SKM-1 treated with dmso at 0.1 percent for 144 hours (cell line): ENCODE results near the gene ZNF628.

Source experiments
- DNase-seq: peaks from one replicate; lab custom pipeline; 2025; ENCODE audit not compliant: unreplicated experiment; lab: John Stamatoyannopoulos, UW

ZNF628 gene

DNA sequence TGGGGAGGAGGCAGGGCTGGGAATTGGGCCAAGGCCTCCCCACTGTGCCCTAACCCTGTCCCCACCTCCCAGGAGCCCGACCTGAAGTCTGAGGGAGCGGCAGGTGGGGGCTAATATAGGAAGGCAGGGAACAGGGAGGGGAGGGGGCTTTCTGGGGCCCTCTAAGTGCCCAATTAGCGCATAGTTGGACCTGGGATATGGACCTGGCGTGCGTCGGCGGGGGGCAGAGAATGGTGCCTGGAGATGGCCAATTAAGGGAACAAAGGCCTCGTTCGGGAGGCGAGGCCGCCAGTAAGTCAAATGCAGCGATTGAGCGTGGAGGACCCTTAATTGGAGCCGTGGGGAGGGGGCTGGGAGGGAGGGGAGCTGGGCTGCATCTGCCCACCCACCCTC lies 11.8 kb upstream of the ZNF628 start, which contains the start of gene C19orf85:
Gene C19orf85 (minus strand): TSS at position 90 of the 393 bp plus-strand sequence. CDS start 197 bp downstream, outside the sequence.
- DNase-seq = no peak

DNA sequence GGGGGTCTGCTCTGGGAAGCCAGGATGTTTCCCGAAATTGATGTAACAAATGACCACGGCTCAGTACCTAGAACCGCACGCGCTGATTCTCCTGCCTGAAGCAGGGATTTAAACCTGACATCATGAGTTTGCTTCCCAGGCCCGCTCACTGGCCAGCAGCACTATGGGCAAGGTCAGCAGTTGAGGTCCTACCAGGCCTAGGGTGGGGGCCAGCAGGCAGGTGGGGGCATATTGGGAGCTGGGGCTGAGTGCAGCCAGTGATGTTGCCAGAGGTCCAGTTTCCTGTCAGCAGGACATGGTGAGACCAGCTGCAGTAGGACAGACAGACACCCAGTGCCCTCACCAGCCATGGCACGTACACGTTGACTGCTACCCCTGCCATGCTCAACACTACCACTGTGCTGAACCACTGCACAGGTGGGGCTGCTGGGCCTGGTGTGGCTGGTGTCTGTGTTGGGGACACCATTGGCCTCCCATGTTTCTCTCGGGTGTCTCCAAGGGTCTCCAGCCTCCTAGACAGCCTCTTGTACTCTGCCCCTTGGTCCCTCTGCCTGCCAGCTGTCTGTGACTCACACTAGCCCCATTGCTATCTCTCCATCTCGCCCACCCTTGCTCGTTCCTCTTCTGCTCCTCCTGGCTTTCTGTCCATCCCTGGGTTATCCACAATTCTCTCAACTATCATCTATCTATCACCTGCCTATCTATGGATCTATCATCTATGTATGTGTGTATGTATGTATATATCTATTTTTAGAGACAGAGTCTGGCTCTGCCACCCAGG lies 10.8 kb upstream of the ZNF628 start:
- no peak for DNase-seq

DNA sequence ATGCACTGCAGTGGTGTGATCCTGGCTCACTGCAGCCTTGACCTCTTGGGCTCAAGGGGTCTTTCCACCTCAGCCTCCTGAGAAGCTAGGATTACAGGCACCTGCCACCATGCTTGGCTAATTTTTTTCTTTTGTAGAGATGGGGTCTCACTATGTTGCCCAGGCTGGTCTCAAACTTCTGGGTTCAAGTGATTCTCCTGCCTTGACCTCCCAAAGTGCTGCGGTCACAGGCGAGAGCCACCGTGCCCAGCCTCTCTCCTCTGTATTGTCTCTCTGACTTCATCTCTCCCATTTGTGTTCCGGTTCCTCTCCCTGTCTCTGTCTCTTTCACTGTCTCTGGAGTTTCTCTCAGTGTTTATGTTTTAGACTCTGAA lies 10.2 kb upstream of the ZNF628 start:
- no peak for DNase-seq

DNA sequence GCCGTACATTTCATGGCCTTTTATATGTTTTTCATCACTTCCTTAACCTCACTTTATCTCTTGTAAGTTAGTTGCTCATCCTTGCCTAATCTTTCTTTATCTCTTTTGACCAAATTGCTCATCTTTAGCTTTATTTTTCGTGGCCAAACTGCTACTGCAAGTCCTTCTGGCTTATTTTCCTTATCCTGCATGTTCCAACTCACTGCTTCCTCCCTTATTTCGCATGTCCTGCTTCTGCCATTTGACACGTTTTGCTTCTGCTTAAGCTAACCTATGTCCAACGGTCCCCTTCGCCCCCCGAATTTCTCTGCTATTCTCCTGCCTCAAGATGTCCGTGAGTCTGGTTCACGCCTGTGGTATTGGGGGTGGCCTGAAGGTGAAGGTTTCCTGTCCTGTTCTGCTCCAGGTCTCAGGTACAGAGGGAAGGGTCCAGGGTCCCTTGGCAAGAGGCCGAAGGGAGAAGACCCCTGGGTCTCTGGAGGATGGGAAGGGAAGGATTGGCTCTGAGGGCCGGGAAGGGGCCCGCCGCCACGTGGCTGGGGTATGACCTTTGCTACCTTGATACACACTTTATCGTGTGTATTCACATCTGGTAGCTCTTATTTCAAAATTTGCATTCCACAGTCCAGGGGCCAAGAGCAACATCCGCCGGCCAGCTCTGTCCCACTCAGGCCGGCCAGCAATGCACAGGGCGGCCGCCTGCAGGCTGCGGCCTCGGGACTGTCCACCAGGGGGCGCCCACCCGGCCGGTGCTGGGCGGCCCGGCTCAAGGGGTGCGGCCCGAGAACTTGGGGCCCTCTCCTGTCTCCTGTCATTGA lies 9.0 kb upstream of the ZNF628 start:
- no peak for DNase-seq

DNA sequence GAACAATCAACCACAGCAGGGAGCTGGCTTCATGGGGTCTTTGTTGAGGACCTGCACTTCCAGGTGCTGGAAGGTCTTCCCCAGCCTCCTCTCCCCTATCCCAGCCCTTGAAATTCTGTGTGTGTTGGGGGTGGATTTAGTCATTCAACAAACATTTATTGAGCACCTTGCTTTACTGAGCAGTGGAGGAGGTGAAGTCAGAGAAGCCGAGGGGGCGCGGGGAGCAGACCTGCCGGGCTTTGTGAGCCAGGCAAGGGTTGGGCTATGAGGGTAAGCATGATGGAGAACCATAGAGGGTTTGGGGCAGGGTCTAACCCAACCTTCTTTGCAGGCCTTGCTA lies 8.4 kb upstream of the ZNF628 start:
- DNase-seq = no peak

DNA sequence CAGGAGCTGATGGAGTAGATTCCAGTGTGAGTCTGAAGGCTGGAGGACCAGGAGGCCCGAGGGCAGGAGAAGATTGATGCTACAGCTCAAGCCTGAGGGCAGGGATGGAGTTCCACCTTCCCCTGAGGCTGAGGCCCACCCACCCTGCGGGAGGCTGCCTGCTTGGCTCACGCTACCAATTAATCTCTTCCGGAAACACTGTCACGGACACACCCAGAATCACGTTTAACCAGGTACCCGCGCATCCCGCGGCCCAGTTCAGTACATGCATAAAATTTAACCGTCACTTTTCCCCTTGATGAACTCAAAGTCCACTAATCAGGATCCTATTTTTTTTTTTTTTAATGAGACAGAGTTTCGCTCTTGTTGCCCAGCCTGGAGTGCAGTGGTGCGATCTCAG lies 5.2 kb upstream of the ZNF628 start:
- DNase-seq = no peak

DNA sequence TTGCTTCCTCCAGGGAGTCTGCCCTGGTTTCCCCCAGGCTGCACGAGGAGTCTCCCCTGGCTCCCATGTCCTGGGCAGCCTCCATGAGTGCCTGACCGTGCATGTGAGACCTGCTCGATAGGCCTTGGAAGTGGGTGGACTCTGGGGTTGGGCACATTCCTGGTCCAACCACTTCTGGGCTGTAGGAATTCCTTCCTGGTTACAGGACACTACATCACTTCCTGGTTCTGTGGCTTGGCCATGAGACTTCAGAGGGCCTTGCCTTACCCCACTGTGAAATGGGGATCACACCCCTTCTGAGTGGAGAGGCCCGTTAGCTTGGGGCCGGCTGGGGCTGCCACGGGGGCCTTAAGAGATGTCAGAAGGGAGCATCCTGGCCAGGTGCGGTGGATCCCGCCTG lies 4.0 kb upstream of the ZNF628 start:
- DNase-seq = no peak

DNA sequence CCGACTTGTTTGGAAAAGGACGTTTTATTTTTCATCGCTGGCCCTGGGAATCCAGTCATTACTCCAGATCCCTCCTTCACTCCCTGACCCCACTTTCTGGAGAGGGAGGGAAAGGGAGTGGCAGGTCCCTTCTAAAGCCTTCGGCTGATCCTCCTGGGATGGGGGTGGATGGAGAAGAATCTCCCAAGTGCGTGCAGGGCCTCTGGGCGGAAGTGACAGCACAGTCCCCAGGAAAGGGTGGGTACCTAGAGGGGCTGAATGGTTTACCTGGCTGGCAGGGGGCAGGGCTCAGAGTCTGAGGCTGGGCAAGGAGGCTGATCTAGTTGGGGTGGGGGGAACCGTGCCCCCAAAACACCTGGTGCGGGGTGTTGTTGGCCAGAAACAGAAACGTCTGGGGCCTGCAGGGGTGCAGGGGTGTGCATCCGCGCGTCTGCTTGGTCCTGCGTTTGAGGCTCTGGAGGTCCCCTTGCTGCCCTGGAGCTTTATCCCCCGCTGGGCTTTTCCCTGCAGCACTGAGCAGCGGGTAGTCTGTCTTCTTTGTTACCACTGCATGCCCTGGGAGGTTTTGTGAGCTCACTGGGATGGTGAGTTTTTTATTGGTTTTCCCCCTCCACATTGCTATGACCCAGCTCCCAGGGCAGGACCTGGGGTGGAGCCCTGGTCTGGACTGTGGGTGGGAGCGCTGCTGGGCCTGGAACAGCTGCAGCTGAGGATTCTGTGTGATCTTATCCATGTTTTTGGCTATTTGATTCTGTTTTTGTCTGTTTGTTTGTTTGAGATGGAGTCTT lies 3.0 kb upstream of the ZNF628 start:
- no peak for DNase-seq

DNA sequence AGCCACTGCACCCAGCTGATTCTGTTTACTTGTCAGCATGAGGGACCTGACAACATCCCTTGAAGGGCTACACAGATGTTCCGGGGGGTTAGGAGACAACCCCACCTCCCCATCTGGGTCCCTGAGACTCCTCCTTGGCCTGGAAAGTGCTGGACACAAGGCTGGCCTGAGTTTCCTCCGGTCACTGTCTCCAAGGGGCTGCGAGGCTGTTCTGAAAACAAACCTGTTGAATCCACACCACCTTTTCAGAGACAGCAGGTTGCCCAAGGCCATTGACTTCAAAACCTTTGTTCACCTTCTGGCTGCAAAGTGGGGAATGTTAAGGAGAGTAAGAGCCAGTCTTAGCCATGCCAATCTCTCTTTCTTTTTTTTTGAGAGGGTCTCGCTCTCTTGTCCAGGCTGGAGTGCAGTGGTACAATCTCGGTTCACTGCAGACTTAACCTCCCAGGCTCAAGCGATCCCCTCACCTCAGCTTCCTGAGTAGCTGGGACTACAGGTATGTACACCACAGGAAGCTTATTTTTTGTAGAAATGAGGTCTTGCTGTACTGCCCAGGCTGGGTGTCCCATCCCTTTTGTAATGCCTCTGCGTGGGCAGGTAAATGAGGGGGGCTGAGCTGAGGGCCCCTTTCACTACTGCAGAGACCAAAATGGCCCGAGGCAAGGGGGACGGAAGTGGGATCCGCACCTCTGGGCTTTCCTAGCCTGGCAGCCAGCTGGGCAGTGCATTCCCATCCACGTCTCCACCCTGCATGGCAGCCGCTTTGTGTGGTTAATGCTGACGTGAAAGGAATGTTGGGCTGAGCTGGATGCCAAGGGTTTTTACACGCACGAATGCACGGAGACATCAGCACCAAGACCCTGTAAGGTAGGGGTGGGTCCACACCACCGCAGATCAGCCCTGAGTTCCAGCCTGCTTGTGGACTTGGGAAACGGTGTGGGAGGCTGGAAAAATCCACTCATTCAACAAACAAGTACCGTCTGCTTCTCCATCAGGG lies 1.9 kb upstream of the ZNF628 start:
- DNase-seq = no peak

DNA sequence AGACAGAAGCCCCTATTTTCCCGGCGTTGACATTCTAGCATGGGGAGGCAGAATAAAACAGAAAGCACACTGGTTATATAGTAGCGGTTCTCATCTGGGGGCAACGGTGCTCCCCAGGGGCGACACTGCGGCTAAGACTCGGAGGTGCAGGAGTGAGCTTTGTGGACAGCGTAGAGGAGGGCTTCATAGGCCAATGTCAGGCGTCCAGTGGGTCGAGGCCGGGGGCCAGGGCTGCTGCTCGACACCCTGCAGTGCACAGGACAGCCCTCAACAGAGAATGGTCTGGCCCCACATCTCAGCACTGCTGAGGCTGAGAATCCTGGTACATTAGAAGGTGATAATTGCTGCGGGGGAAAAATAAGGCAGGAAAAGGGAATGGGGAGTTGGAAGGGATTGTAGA lies 1.5 kb downstream of the ZNF628 start:
- DNase-seq = no peak

DNA sequence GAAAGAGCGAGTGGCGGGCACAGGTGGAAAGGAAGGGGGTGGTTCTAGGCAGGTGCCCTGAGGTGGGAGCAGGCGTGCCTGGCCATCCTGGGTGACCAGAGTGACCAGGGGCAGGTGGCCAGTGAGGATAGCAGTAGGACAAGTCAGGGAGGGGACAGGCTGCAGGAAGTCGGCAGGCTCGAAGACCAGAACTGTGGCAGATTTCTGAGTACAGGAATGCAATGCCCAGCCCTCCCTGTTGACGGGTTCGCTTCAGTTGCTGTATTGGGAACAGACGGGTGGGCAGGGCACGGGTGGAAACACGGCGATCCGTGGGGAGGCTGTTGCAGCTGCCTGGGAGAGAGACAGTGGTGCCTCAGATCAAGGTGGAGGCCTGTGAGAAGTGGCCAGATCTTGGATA lies 1.9 kb downstream of the ZNF628 start:
- no peak for DNase-seq

DNA sequence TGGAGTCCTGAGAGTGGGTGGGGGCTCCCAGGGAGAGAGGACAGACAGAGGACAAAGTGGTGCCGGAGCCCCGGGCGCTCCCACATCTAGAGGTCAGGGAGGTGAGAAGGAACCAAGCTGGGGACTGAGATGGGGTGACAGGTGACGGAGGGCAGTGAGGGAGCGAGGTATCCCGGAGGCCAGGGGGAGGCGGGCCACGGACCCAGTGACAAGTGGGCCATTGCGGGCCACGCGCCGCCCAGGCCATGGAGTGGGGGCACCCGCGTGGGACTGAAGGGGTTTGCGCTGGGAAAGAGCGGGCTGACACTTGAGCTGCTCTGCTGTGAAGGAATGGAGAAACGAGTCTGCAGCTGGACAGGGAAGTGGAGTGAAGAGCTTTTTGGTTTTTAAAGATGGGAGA lies 2.6 kb downstream of the ZNF628 start:
- DNase-seq = no peak

DNA sequence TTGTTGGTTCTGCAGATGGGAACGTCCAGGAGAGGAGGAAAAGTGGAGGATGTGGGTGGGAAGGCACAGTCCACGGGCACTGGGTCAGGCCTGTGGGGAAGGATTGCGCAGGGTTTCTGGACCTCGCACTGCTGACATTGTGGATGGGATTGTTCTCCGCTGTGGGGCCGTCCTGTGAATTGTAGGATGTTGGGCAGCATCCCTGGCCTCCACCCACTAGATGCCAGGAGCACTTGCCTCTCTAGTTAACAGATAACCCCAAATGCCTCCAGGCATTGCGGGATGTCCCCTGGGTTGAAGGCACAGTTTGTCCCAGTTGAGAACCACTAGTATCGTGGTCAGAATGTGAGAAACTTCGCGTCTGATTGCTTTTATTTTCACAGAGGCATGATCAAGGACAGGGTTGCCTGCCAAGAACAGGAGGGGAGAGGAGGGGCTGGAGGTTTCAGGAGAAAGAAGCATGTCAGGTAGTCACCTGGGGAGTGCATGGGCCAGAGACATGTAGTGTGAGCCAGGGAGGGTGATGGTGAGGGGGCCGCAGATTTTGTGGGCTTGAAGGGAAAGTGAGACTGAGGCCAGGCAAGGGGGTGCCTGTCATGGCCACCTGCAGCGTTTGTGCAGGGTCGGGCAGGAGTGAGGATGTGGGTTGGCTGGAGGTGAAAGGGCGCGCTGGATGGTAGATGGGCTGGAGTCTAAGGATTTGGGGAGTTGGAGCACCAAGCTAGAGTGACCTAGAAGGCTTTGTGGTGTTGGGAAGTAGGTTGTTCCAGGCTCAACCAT lies 3.2 kb downstream of the ZNF628 start:
- no peak for DNase-seq

DNA sequence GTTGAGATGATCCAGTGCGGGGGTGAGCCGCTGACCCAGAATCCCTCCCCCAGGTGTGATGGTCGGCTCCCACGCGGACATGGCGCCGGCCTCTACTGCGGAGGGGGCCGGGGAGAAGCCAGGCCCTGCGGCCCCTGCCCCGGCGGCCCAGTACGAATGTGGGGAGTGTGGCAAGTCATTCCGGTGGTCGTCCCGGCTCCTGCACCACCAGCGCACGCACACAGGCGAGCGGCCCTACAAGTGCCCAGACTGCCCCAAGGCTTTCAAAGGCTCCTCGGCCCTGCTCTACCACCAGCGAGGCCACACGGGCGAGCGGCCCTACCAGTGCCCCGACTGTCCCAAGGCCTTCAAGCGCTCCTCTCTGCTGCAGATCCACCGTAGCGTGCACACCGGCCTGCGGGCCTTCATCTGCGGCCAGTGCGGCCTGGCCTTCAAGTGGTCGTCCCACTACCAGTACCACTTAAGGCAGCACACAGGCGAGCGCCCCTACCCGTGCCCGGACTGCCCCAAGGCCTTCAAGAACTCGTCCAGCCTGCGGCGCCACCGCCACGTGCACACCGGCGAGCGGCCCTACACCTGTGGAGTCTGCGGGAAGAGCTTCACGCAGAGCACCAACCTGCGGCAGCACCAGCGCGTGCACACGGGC lies 4.9 kb downstream of the ZNF628 start:
- no peak for DNase-seq

DNA sequence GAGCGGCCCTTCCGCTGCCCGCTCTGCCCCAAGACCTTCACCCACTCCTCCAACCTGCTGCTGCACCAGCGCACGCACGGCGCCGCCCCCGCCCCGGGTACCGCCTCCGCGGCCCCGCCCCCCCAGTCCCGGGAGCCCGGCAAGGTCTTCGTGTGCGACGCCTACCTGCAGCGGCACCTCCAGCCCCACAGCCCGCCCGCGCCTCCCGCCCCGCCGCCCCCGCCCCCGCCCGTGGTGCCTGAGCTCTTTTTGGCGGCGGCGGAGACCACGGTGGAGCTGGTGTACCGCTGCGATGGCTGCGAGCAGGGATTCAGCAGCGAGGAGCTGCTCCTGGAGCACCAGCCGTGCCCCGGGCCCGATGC lies 5.4 kb downstream of the ZNF628 start:
- DNase-seq = no peak

DNA sequence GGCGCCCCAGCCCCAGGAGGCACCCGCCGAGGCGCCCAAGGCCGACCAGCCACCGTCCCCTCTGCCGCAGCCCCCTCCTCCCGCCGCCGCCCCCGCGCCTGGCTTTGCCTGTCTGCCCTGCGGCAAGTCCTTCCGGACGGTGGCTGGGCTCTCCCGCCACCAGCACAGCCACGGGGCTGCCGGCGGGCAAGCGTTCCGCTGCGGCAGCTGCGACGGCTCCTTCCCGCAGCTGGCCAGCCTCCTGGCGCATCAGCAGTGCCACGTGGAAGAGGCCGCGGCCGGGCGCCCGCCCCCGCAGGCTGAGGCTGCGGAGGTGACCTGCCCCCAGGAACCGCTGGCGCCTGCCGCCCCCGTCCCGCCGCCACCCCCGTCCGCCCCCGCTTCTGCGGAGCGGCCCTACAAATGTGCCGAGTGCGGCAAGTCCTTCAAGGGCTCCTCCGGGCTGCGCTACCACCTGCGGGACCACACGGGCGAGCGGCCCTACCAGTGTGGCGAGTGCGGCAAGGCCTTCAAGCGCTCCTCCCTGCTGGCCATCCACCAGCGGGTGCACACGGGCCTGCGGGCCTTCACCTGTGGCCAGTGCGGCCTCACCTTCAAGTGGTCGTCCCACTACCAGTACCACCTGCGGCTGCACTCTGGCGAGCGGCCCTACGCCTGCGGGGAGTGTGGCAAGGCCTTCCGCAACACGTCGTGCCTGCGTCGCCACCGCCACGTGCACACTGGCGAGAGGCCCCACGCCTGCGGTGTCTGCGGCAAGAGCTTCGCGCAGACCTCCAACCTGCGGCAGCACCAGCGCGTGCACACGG lies 5.9 kb downstream of the ZNF628 start:
- no peak for DNase-seq

DNA sequence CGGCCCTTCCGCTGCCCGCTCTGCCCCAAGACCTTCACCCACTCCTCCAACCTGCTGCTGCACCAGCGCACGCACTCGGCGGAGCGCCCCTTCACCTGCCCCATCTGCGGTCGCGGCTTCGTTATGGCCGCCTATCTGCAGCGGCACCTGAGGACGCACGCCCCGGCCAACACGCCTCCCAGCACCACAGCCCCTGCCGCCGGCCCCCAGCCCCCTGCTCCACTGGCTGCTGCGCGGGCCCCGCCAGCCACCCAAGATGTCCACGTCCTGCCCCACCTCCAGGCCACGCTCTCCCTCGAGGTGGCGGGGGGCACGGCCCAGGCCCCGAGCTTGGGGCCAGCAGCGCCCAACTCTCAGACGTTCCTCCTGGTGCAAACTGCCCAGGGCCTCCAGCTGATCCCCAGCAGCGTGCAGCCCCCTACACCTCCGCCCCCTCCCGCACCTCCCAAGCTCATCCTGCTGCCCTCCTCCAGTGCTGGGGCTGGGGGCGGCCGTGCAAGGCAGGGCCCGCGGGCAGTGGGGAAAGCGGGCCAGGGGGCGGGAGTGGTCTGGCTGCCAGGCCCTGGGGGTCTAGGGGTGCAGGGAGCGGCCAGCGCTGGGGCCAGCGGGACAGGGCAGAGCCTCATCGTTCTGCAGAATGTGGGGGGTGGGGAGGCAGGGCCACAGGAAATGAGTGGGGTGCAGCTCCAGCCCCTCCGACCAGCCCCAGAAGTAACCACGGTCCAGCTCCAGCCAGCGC lies 6.7 kb downstream of the ZNF628 start:
- DNase-seq = no peak
